ENCODE results near the gene ZNF764.
A peak's percentile ranks its signal among the peaks of the same experiment; 100 is the strongest.
"Not testable (repeated sequence)": the region's sequence is repeated elsewhere in the genome, so short reads cannot be mapped to it uniquely, and the experiment has no call there.

ZNF764 gene

DNA sequence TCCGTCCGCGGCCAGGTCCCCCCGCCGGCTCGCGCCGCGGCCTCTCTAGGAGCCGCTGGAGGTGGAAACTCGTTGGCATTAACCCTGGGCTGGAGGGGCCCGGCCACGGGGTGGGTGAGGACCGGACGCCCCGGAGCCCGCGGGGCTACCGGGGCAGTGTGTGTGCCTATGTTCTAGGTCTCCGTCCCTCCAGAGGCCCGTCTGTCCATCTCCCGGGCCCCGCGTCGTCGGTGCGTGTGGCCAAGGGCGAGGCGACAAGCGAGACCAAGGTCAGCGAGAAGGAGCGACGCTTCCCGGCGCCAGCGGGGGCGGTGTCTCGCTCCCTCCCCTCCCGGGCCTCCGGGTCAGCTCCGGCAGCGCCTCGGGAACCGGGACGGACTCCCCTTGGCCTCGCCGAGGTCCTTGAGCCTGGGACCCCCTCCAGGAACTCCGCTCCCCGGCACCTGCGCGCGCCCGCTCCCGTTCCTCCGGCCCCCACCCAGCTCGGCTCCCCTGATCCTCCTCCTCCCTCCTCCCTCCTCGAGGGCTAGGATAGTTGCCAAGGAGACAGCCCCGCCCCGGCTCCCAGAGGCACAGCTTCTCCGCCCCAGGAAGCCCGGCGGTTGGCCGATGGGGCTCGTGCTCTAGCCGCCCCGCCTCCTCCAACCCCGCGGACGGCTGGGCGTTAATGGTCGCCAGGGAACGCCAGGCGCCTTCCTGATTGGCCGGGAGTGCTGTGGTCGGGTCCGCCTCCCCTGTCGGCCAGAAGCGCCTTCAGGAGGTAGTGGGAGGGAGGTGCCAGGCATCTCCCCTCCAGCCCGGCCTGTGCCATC, 31.1 kb downstream of the ZNF764 start:
- TF ChIP-seq, protein P1, sequence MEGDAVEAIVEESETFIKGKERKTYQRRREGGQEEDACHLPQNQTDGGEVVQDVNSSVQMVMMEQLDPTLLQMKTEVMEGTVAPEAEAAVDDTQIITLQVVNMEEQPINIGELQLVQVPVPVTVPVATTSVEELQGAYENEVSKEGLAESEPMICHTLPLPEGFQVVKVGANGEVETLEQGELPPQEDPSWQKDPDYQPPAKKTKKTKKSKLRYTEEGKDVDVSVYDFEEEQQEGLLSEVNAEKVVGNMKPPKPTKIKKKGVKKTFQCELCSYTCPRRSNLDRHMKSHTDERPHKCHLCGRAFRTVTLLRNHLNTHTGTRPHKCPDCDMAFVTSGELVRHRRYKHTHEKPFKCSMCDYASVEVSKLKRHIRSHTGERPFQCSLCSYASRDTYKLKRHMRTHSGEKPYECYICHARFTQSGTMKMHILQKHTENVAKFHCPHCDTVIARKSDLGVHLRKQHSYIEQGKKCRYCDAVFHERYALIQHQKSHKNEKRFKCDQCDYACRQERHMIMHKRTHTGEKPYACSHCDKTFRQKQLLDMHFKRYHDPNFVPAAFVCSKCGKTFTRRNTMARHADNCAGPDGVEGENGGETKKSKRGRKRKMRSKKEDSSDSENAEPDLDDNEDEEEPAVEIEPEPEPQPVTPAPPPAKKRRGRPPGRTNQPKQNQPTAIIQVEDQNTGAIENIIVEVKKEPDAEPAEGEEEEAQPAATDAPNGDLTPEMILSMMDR (IDR thresholded peaks at IDR 0.05; ENCODE audit: extremely low read depth, insufficient read depth, missing control alignments): peak; percentile 4
- in situ Hi-C loops (cut with MboI; ENCODE audit: low pct_unique_long_range_greater_than_20kb, low sequenced_read_pairs, unreplicated experiment): loop anchor here (25.0 kb wide), 1 partner anchor 110 kb away; no protein-coding TSS in a partner anchor
- peak; percentile 99 for DNase-seq (ENCODE audit: low spot score)

DNA sequence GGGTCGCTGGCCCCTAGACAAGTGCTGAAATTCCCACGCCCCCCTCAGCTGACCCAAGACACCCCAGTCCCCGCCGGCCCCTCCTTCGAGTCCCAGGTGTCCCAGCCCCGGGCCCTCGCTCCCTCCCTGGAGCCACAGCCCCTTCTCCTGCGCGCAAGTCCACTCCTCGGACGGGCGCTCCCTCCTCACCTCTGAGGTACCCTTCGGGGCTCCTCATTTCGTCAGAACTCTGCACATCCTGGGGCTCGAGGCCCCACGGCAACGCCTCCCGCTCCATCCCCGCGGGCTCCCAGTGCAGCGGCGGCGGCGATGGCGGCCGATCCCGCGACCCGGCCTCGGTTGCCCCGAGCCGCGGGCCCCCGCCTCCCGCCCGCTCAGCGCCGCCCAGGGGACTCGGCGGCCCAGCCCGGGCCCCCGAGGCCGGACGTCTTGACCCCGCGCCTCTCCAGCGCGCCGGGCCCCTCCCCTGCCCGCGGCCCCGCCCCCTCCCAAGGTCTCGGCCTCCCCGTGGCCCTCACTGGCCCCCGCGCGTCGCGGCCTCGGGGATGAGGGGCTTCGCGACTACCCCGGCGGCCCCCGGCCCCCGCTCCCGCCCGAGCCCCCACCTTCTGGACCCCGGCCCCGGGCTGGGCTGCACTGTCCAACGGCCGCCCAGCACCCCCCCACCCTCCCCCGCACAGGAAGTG, 31.9 kb downstream of the ZNF764 start, which contains the start of gene ZNF768:
Gene ZNF768 (minus strand): TSS at position 430 of the 686 bp plus-strand sequence. CDS start 153 bp downstream, at position 277.
- peak; percentile 89 for DNase-seq (ENCODE audit: low spot score)
- in situ Hi-C loops (cut with MboI; ENCODE audit: low pct_unique_long_range_greater_than_20kb, low sequenced_read_pairs, unreplicated experiment): loop anchor here (25.0 kb wide), 1 partner anchor 111 kb away; no protein-coding TSS in a partner anchor
- TF ChIP-seq, protein P1 (IDR thresholded peaks at IDR 0.05; ENCODE audit: extremely low read depth, insufficient read depth, missing control alignments): no peak

- DNase-seq (ENCODE audit: low spot score): no peak
- TF ChIP-seq, protein P1 (IDR thresholded peaks at IDR 0.05; ENCODE audit: extremely low read depth, insufficient read depth, missing control alignments): no peak
- in situ Hi-C loops (cut with MboI; ENCODE audit: low pct_unique_long_range_greater_than_20kb, low sequenced_read_pairs, unreplicated experiment): loop anchor here (25.0 kb wide), 1 partner anchor 112 kb away; no protein-coding TSS in a partner anchor
These were observed 32.4 kb downstream of the ZNF764 start for GRCh38 chr16:30525844-30526136.

- TF ChIP-seq, protein P1 (IDR thresholded peaks at IDR 0.05; ENCODE audit: extremely low read depth, insufficient read depth, missing control alignments): no peak
- in situ Hi-C loops (cut with MboI; ENCODE audit: low pct_unique_long_range_greater_than_20kb, low sequenced_read_pairs, unreplicated experiment): loop anchor here (25.0 kb wide), 1 partner anchor 112 kb away; no protein-coding TSS in a partner anchor
- no peak for DNase-seq (ENCODE audit: low spot score)
These were observed 33.3 kb downstream of the ZNF764 start for GRCh38 chr16:30524575-30525568.

DNA sequence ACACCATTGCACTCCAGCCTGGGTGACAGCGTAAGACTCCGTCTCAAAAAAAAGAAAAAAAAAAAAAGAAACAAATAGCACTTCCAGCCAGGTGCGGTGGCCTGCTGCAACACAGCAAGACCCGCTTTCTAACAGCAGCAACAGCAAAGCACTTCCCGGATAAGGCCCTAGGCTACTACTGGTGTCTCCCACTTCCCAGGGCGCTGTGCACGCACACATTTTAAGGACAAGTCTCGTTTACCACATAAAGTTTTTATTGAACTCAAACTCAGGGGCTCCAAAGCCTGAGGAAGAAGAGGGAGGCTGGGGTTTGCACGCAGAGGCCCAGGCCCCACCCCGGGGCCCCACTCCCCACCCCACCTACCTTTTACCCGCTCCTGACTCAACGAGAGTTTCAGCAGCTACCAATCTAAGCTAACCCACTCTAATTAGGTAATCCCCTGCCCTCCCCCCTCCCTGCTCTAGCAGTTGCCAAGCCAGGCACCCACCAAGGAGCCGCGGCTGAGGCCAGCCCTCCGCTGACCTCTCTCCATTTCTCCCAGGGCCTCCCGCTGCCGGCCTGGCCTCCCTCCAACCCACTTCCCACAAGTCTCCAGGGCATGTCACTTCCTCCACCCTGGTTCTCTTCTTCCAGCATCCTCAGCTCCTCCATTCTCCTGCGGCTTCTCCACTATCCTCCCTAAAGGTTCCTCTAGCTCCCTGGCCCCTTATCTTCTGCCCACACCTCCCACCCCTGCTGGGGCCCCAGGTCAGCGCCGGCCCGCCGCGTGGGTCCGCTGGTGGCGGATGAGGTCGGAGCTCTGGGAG, 34.2 kb downstream of the ZNF764 start:
- DNase-seq (ENCODE audit: low spot score): no peak
- in situ Hi-C loops (cut with MboI; ENCODE audit: low pct_unique_long_range_greater_than_20kb, low sequenced_read_pairs, unreplicated experiment): no loop called here
- TF ChIP-seq, protein P1 (IDR thresholded peaks at IDR 0.05; ENCODE audit: extremely low read depth, insufficient read depth, missing control alignments): no peak

GRCh38 chr16:30522702-30523463, 35.3 kb downstream of the ZNF764 start:
- in situ Hi-C loops (cut with MboI; ENCODE audit: low pct_unique_long_range_greater_than_20kb, low sequenced_read_pairs, unreplicated experiment): not testable (repeated sequence)

More at GRCh38 chr16:30522702-30523463, 35.3 kb downstream of the ZNF764 start:
- not testable (repeated sequence) for DNase-seq (ENCODE audit: low spot score)
